SU-DHL-6 (cell line): ENCODE measurements around the gene DBF4.
A peak's percentile ranks its signal among the peaks of the same experiment; 100 is the strongest.

Experiments
- H2AFZ ChIP-seq: fragments of 200-600 bp; sonication (generic); 2 replicates; pipeline ENCODE4 v1.6.1; 2014; ENCODE audit warnings: low read depth, mild to moderate bottlenecking, moderate library complexity, mixed read lengths, antibody characterized with exemption, low read length; ENCODE audit not compliant: severe bottlenecking
- H3F3A ChIP-seq: fragments of 200-600 bp; shearing (Covaris generic); 2 replicates; pipeline ENCODE4 v1.6.0; 2016; ENCODE audit warnings: antibody characterized with exemption, mild to moderate bottlenecking; ENCODE audit not compliant: insufficient read depth
- H3K27ac ChIP-seq: fragments of 200-600 bp; sonication (generic); 2 replicates; pipeline ENCODE4 v1.5.1; 2016; ENCODE audit warnings: low read depth, mild to moderate bottlenecking, low read length, moderate library complexity, mixed read lengths
- H3K27me3 ChIP-seq: fragments of 200-600 bp; sonication (generic), shearing (Covaris generic); 2 replicates; pipeline ENCODE4 v1.6.0; 2014; ENCODE audit warnings: mild to moderate bottlenecking, low read length
- H3K36me3 ChIP-seq: fragments of 200-600 bp; sonication (generic); 2 replicates; pipeline ENCODE4 v1.6.1; 2014; ENCODE audit warnings: mild to moderate bottlenecking, low read length, mixed read lengths
- H3K4me2 ChIP-seq: fragments of 300-600, 200-600 bp; shearing (Covaris generic), sonication (generic); 2 replicates; pipeline ENCODE4 v1.6.0; 2014; ENCODE audit warnings: low read length, low read depth, mild to moderate bottlenecking; ENCODE audit not compliant: poor library complexity, severe bottlenecking
- H3K4me3 ChIP-seq: fragments of 200-600 bp; sonication (generic); 2 replicates; pipeline ENCODE4 v1.5.1; 2014; ENCODE audit warnings: antibody characterized with exemption, low read length, mild to moderate bottlenecking, mixed read lengths; ENCODE audit not compliant: insufficient read depth, poor library complexity, severe bottlenecking
- H3K79me2 ChIP-seq: fragments of 200-600 bp; sonication (generic); 2 replicates; pipeline ENCODE4 v1.6.1; 2014; ENCODE audit warnings: mild to moderate bottlenecking, low read length, moderate library complexity; ENCODE audit not compliant: insufficient read depth
- H3K9ac ChIP-seq: fragments of 200-600 bp; sonication (generic); 2 replicates; pipeline ENCODE4 v1.7.0; 2014; ENCODE audit warnings: mild to moderate bottlenecking, low read length
- H3K9me2 ChIP-seq: fragments of 200-600 bp; sonication (generic); replicated peaks from 2 replicates; pipeline ENCODE4 v1.6.1; 2014; ENCODE audit warnings: low read length; ENCODE audit not compliant: insufficient read depth
- H3K9me3 ChIP-seq: fragments of 200-600 bp; sonication (generic); 2 replicates; pipeline ENCODE4 v1.6.1; 2014; ENCODE audit warnings: low read length, mixed read lengths; ENCODE audit not compliant: insufficient read depth
- H4K20me1 ChIP-seq: fragments of 200-600 bp; sonication (generic); 2 replicates; pipeline ENCODE4 v1.6.1; 2014; ENCODE audit warnings: low read depth, mild to moderate bottlenecking, antibody characterized with exemption, low read length, moderate library complexity, mixed read lengths
- CTCF ChIP-seq: fragments of 200-600 bp; sonication (generic); IDR thresholded peaks from one replicate; pipeline ENCODE4 v1.5.1; 2017; ENCODE audit warnings: antibody characterized with exemption, mild to moderate bottlenecking, low read length, moderate library complexity; ENCODE audit not compliant: insufficient read depth, poor library complexity, severe bottlenecking
- EZH2phosphoT487 ChIP-seq: fragments of 200-600 bp; sonication (generic), shearing (Covaris generic); conservative IDR thresholded peaks from 2 replicates; pipeline ENCODE4 v1.6.1; 2018; ENCODE audit warnings: mild to moderate bottlenecking, antibody characterized with exemption, low read length, moderate library complexity, mixed read lengths

The DBF4 gene

GRCh38 chr7:87875151-87876039, 898 bp upstream of the DBF4 start:
- peak overlapping the region; percentile 67 for H2AFZ ChIP-seq
- peak overlapping the region; percentile 96 for H3K4me3 ChIP-seq
- H3K9me2 ChIP-seq = no peaks in the 10 kb centered on the region
- peaks cover 20% of the 10 kb centered on the region for H3K9me3 ChIP-seq
- H4K20me1 ChIP-seq = peaks cover 10% of the 10 kb centered on the region; the same call in 1 of the 2 replicates
- peak overlapping the region; percentile 91 for H3K4me2 ChIP-seq
- H3K9ac ChIP-seq = peak overlapping the region; percentile 97
- TF ChIP-seq CTCF = no peak
- TF ChIP-seq EZH2phosphoT487 = no peak
- H3K79me2 ChIP-seq = peaks cover 95% of the 10 kb centered on the region
- H3K27me3 ChIP-seq = no peaks in the 10 kb centered on the region
- peaks cover 54% of the 10 kb centered on the region for H3K36me3 ChIP-seq
- H3F3A ChIP-seq = peaks cover 27% of the 10 kb centered on the region
- peak overlapping the region; percentile 95 for H3K27ac ChIP-seq

DNA sequence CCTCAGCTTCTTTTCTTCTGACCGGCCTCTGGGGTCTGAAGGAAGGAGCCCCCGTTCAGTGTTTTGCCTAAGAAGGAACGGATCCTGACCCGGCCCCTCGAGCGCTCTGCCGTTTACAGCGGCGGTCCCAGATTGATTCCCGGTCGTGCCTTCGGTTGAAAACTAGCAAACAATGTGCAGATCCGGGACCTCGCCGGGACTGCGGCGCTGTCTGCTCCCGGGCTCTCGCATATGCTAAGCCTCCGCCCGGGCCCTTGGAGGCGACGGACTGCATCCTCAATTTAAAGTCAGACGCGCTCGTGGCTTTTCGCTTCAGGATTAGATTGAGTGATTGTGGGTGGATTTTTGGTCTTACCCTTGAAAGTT, 559 bp downstream of the DBF4 start:
- Histone ChIP-seq H3K4me2 (peak overlapping the region; percentile 82), H4K20me1 (peaks cover 12% of the 10 kb centered on the region; the same call in 1 of the 2 replicates), H2AFZ (peak overlapping the region; percentile 86), H3K36me3 (peaks cover 51% of the 10 kb centered on the region), H3K4me3 (peak overlapping the region; percentile 99), H3K9me3 (peaks cover 6% of the 10 kb centered on the region; the same call in 1 of the 2 replicates), H3F3A (peaks cover 27% of the 10 kb centered on the region), H3K9me2 (no peaks in the 10 kb centered on the region), H3K27me3 (no peaks in the 10 kb centered on the region), H3K9ac (peak overlapping the region; percentile 97), H3K79me2 (peaks cover 95% of the 10 kb centered on the region), H3K27ac (peak overlapping the region; percentile 95)
- TF ChIP-seq EZH2phosphoT487 (no peak), CTCF (peak; percentile 11)

- Histone ChIP-seq H3K9ac (peak overlapping the region; percentile 97), H3K27me3 (no peaks in the 10 kb centered on the region), H3K79me2 (peaks cover 95% of the 10 kb centered on the region), H3K4me2 (peak overlapping the region; percentile 82), H3K9me3 (no peaks in the 10 kb centered on the region; the same call in 1 of the 2 replicates), H3K36me3 (peaks cover 51% of the 10 kb centered on the region), H3F3A (peaks cover 30% of the 10 kb centered on the region), H3K4me3 (peak overlapping the region; percentile 99), H3K9me2 (no peaks in the 10 kb centered on the region), H2AFZ (peak overlapping the region; percentile 86), H3K27ac (peak overlapping the region; percentile 95), H4K20me1 (peaks cover 12% of the 10 kb centered on the region; the same call in 1 of the 2 replicates)
- no peak for TF ChIP-seq CTCF
- TF ChIP-seq EZH2phosphoT487 = no peak
Measured at GRCh38 chr7:87877366-87878040, 1.2 kb downstream of the DBF4 start.
